Endothelial cell (in vitro differentiated cells): ENCODE measurements around the gene ETV3. TPM values are rescaled to one million over a fixed set of nuclear protein-coding genes. Genes with fewer than 3 reads are reported as not detected.

Experiments used
- DNase-seq: peaks from one replicate; pipeline ENCODE4 v3.0.0; 2021; ENCODE audit warnings: low spot score
- H3K27ac Mint-ChIP-seq: one replicate; pipeline ENCODE4 v1.8.0; 2021; ENCODE audit warnings: mixed read lengths, inconsistent platforms; ENCODE audit not compliant: unreplicated experiment
- H3K27me3 Mint-ChIP-seq: one replicate; pipeline ENCODE4 v1.8.0; 2021; ENCODE audit warnings: mild to moderate bottlenecking, moderate library complexity, mixed read lengths, inconsistent platforms; ENCODE audit not compliant: unreplicated experiment
- H3K36me3 Mint-ChIP-seq: one replicate; pipeline ENCODE4 v1.8.0; 2021; ENCODE audit warnings: mild to moderate bottlenecking, low read depth, mixed read lengths, inconsistent platforms; ENCODE audit not compliant: unreplicated experiment
- H3K4me1 Mint-ChIP-seq: one replicate; pipeline ENCODE4 v1.8.0; 2021; ENCODE audit warnings: mild to moderate bottlenecking, mixed read lengths, inconsistent platforms; ENCODE audit not compliant: unreplicated experiment
- H3K4me3 Mint-ChIP-seq: one replicate; pipeline ENCODE4 v1.8.0; 2021; ENCODE audit warnings: mild to moderate bottlenecking, mixed read lengths, inconsistent platforms; ENCODE audit not compliant: unreplicated experiment
- H3K9me3 Mint-ChIP-seq: one replicate; pipeline ENCODE4 v1.8.0; 2021; ENCODE audit warnings: mixed read lengths, inconsistent platforms; ENCODE audit not compliant: unreplicated experiment
- CTCF ChIP-seq: fragments of 200-600 bp; sonication (generic); IDR thresholded peaks from one replicate; pipeline ENCODE4 v1.5.0; 2021; ENCODE audit warnings: antibody characterized with exemption; ENCODE audit not compliant: unreplicated experiment
- total RNA-seq: library from RNA; stranded (reverse); fragmentation: NEBNext Ultra II Directional; extraction: Animal tissue kit (Norgen Biotek cat#: 25700); gene quantifications from one replicate; pipeline ENCODE4 v1.2.1, GENCODE V29; 2021; ENCODE audit not compliant: unreplicated experiment

The ETV3 gene
- total RNA-seq, 1 donor from 2014 or later: 52.3 TPM

- Mint-ChIP-seq H3K27me3 (peaks cover 7% of the 10 kb centered on the region), H3K36me3 (no peaks in the 10 kb centered on the region), H3K27ac (no peak overlapping the region), H3K4me1 (peaks cover 4% of the 10 kb centered on the region), H3K9me3 (no peaks in the 10 kb centered on the region), H3K4me3 (no peak overlapping the region)
- no peak for DNase-seq
- TF ChIP-seq CTCF: no peak
Observed at GRCh38 chr1:157167437-157167836, 29.2 kb upstream of the ETV3 start.

- DNase-seq: no peak
- peaks cover 5% of the 10 kb centered on the region for H3K27me3 Mint-ChIP-seq
- no peaks in the 10 kb centered on the region for H3K9me3 Mint-ChIP-seq
- H3K27ac Mint-ChIP-seq: no peak overlapping the region
- H3K4me1 Mint-ChIP-seq: peaks cover 2% of the 10 kb centered on the region
- no peak for TF ChIP-seq CTCF
- H3K36me3 Mint-ChIP-seq: no peaks in the 10 kb centered on the region
- no peak overlapping the region for H3K4me3 Mint-ChIP-seq
Observed at GRCh38 chr1:157166590-157166989, 28.4 kb upstream of the ETV3 start.

GRCh38 chr1:157163273-157164127 lies 25.3 kb upstream of the ETV3 start:
- H3K4me1 Mint-ChIP-seq: no peaks in the 10 kb centered on the region
- peaks cover 7% of the 10 kb centered on the region for H3K27me3 Mint-ChIP-seq
- peak; percentile 91 for DNase-seq
- TF ChIP-seq CTCF: peak; percentile 93
- no peaks in the 10 kb centered on the region for H3K36me3 Mint-ChIP-seq
- no peak overlapping the region for H3K4me3 Mint-ChIP-seq
- H3K9me3 Mint-ChIP-seq: no peaks in the 10 kb centered on the region
- H3K27ac Mint-ChIP-seq: no peak overlapping the region

GRCh38 chr1:157162345-157162744 lies 24.1 kb upstream of the ETV3 start:
- H3K4me1 Mint-ChIP-seq: no peaks in the 10 kb centered on the region
- H3K27me3 Mint-ChIP-seq: peaks cover 4% of the 10 kb centered on the region
- H3K36me3 Mint-ChIP-seq: no peaks in the 10 kb centered on the region
- no peak for TF ChIP-seq CTCF
- H3K4me3 Mint-ChIP-seq: no peak overlapping the region
- no peak overlapping the region for H3K27ac Mint-ChIP-seq
- DNase-seq: no peak
- H3K9me3 Mint-ChIP-seq: no peaks in the 10 kb centered on the region

- no peak overlapping the region for H3K27ac Mint-ChIP-seq
- DNase-seq: no peak
- no peaks in the 10 kb centered on the region for H3K9me3 Mint-ChIP-seq
- no peak for TF ChIP-seq CTCF
- H3K36me3 Mint-ChIP-seq: no peaks in the 10 kb centered on the region
- H3K4me1 Mint-ChIP-seq: peaks cover under 1% of the 10 kb centered on the region
- H3K4me3 Mint-ChIP-seq: no peak overlapping the region
- peaks cover 4% of the 10 kb centered on the region for H3K27me3 Mint-ChIP-seq
Observed at GRCh38 chr1:157161901-157162300, 23.7 kb upstream of the ETV3 start.
